ENCODE data around the gene DDHD1.

DDHD1 gene

GRCh38 chr14:52996493-52996892, 156.6 kb downstream of the DDHD1 start:
- no peak for TF ChIP-seq POLR2A (IDR thresholded peaks at IDR 0.05; ENCODE audit: low read depth, low read length)
- no peak for DNase-seq (ENCODE audit: insufficient read length, low spot score)
- no peak for FAIRE-seq

- no peak for TF ChIP-seq POLR2A (IDR thresholded peaks at IDR 0.05; ENCODE audit: low read depth, low read length)
- FAIRE-seq (no peak), DNase-seq (ENCODE audit: insufficient read length, low spot score) (no peak)
Observed at GRCh38 chr14:52995998-52996397, 157.1 kb downstream of the DDHD1 start.

GRCh38 chr14:52992236-52992870, 160.8 kb downstream of the DDHD1 start:
- no peak for TF ChIP-seq POLR2A (IDR thresholded peaks at IDR 0.05; ENCODE audit: low read depth, low read length)
- FAIRE-seq = no peak

GRCh38 chr14:52988139-52988538, 165.0 kb downstream of the DDHD1 start:
- DNase-seq (ENCODE audit: insufficient read length, low spot score) (no peak), FAIRE-seq (no peak)
- TF ChIP-seq POLR2A (IDR thresholded peaks at IDR 0.05; ENCODE audit: low read depth, low read length) = no peak

More at GRCh38 chr14:52992236-52992870, 160.8 kb downstream of the DDHD1 start:
- DNase-seq (ENCODE audit: insufficient read length, low spot score) = no peak

- no peak for FAIRE-seq
- DNase-seq (ENCODE audit: insufficient read length, low spot score) = no peak
- no peak for TF ChIP-seq POLR2A (IDR thresholded peaks at IDR 0.05; ENCODE audit: low read depth, low read length)
Observed at GRCh38 chr14:52987514-52987913, 165.6 kb downstream of the DDHD1 start.

GRCh38 chr14:52987042-52987441, 166.1 kb downstream of the DDHD1 start:
- no peak for TF ChIP-seq POLR2A (IDR thresholded peaks at IDR 0.05; ENCODE audit: low read depth, low read length)
- FAIRE-seq = no peak
- DNase-seq (ENCODE audit: insufficient read length, low spot score) = no peak
